ENCODE data around the gene GABRG2.
"Not testable (repeated sequence)": the region's sequence is repeated elsewhere in the genome, so short reads cannot be mapped to it uniquely, and the experiment has no call there.

GABRG2 gene

GRCh38 chr5:162067655-162068411 is at the start of gene GABRG2:
Gene GABRG2 (plus strand): TSS chr5:162067773. CDS start chr5:162068000, 227 bp downstream.
- no peak for DNase-seq (ENCODE audit: low read depth)

- DNase-seq (ENCODE audit: low read depth): no peak
Measured at GRCh38 chr5:162025312-162025711, 42.3 kb upstream of the GABRG2 start.

- no peak for DNase-seq (ENCODE audit: low read depth)
Measured at GRCh38 chr5:162026803-162027202, 40.8 kb upstream of the GABRG2 start.

GRCh38 chr5:162037431-162037830 is 30.1 kb upstream of the GABRG2 start:
- no peak for DNase-seq (ENCODE audit: low read depth)

- no peak for DNase-seq (ENCODE audit: low read depth)
Measured at GRCh38 chr5:162047279-162047678, 20.3 kb upstream of the GABRG2 start.

- DNase-seq (ENCODE audit: low read depth): no peak
Measured at GRCh38 chr5:162052676-162053075, 14.9 kb upstream of the GABRG2 start.

GRCh38 chr5:162055095-162055494 is 12.5 kb upstream of the GABRG2 start:
- not testable (repeated sequence) for DNase-seq (ENCODE audit: low read depth)

GRCh38 chr5:162067162-162067561 is 411 bp upstream of the GABRG2 start:
- DNase-seq (ENCODE audit: low read depth): no peak

- peak; percentile 7 for DNase-seq (ENCODE audit: low read depth)
Measured at GRCh38 chr5:162068412-162068811, 839 bp downstream of the GABRG2 start.

GRCh38 chr5:162068936-162069335 is 1.4 kb downstream of the GABRG2 start:
- DNase-seq (ENCODE audit: low read depth): no peak

GRCh38 chr5:162078805-162079204 is 11.2 kb downstream of the GABRG2 start:
- no peak for DNase-seq (ENCODE audit: low read depth)

- DNase-seq (ENCODE audit: low read depth): no peak
Measured at GRCh38 chr5:162091336-162091735, 23.8 kb downstream of the GABRG2 start.

- no peak for DNase-seq (ENCODE audit: low read depth)
Measured at GRCh38 chr5:162096448-162096847, 28.9 kb downstream of the GABRG2 start.

- no peak for DNase-seq (ENCODE audit: low read depth)
Measured at GRCh38 chr5:162107591-162107990, 40.0 kb downstream of the GABRG2 start.

GRCh38 chr5:162119801-162120200 is 52.2 kb downstream of the GABRG2 start:
- DNase-seq (ENCODE audit: low read depth): no peak

GRCh38 chr5:162128117-162128516 is 60.5 kb downstream of the GABRG2 start:
- no peak for DNase-seq (ENCODE audit: low read depth)

GRCh38 chr5:162132348-162132747 is 64.8 kb downstream of the GABRG2 start:
- no peak for DNase-seq (ENCODE audit: low read depth)

GRCh38 chr5:162139190-162139589 is 71.6 kb downstream of the GABRG2 start:
- no peak for DNase-seq (ENCODE audit: low read depth)

- DNase-seq (ENCODE audit: low read depth): no peak
Measured at GRCh38 chr5:162154242-162154641, 86.7 kb downstream of the GABRG2 start.

GRCh38 chr5:162160401-162160800 is 92.8 kb downstream of the GABRG2 start:
- no peak for DNase-seq (ENCODE audit: low read depth)

GRCh38 chr5:162163663-162164062 is 96.1 kb downstream of the GABRG2 start:
- DNase-seq (ENCODE audit: low read depth): no peak

GRCh38 chr5:162174358-162174974 is 106.9 kb downstream of the GABRG2 start:
- no peak for DNase-seq (ENCODE audit: low read depth)

GRCh38 chr5:162187371-162187770 is 119.8 kb downstream of the GABRG2 start:
- no peak for DNase-seq (ENCODE audit: low read depth)

GRCh38 chr5:162189719-162190118 is 122.1 kb downstream of the GABRG2 start:
- no peak for DNase-seq (ENCODE audit: low read depth)

Measured in iris pigment epithelial cell (primary cell).